H9 (cell line): Measurements from ENCODE around the gene RPLP2. TPM values are rescaled to one million over a fixed set of nuclear protein-coding genes. Genes with fewer than 3 reads are reported as not detected.

Source experiments
- DNase-seq: peaks from one replicate; pipeline ENCODE4 v3.0.0-alpha.2; 2017
- H2AFZ ChIP-seq: one replicate; pipeline ENCODE4 v1.6.1; 2013; ENCODE audit warnings: mild to moderate bottlenecking, low read length, control low read depth, moderate library complexity
- H2AK5ac ChIP-seq: 2 replicates; pipeline ENCODE4 v1.6.1; 2013; ENCODE audit warnings: low read length, control low read depth, mixed read lengths; ENCODE audit not compliant: insufficient read length
- H2BK120ac ChIP-seq: one replicate; pipeline ENCODE4 v1.6.1; 2013; ENCODE audit warnings: low read depth, mild to moderate bottlenecking, low read length, control low read depth, inconsistent platforms; ENCODE audit not compliant: poor library complexity, severe bottlenecking
- H2BK12ac ChIP-seq: 2 replicates; pipeline ENCODE4 v1.6.1; 2013; ENCODE audit warnings: low read length, control low read depth, mixed read lengths, low read depth; ENCODE audit not compliant: insufficient read length
- H2BK15ac ChIP-seq: 2 replicates; pipeline ENCODE4 v1.6.1; 2013; ENCODE audit warnings: low read depth, low read length, control low read depth
- H2BK20ac ChIP-seq: one replicate; pipeline ENCODE4 v1.6.1; 2013; ENCODE audit warnings: low read depth, mild to moderate bottlenecking, low read length, control low read depth, inconsistent platforms; ENCODE audit not compliant: poor library complexity, severe bottlenecking
- H2BK5ac ChIP-seq: 2 replicates; pipeline ENCODE4 v1.6.1; 2013; ENCODE audit warnings: low read length, control low read depth, mixed read lengths; ENCODE audit not compliant: insufficient read length
- H3K14ac ChIP-seq: 2 replicates; pipeline ENCODE4 v1.6.1; 2013; ENCODE audit warnings: low read length, control low read depth; ENCODE audit not compliant: insufficient read depth
- H3K18ac ChIP-seq: 2 replicates; pipeline ENCODE4 v1.6.1; 2013; ENCODE audit warnings: low read depth, mild to moderate bottlenecking, mixed read lengths, low read length, control low read depth; ENCODE audit not compliant: insufficient read length
- H3K23ac ChIP-seq: 2 replicates; pipeline ENCODE4 v1.6.1; 2013; ENCODE audit warnings: low read length, control low read depth, mixed read lengths, low read depth; ENCODE audit not compliant: insufficient read length
- H3K23me2 ChIP-seq: 2 replicates; pipeline ENCODE4 v1.6.1; 2013; ENCODE audit warnings: low read depth, mild to moderate bottlenecking, mixed read lengths, low read length, control low read depth; ENCODE audit not compliant: insufficient read length, poor library complexity, severe bottlenecking
- H3K27ac ChIP-seq: 2 replicates; pipeline ENCODE4 v1.5.1; 2013; ENCODE audit warnings: low read length, control low read depth, mixed read lengths, low read depth; ENCODE audit not compliant: insufficient read length
- H3K27me3 ChIP-seq: 2 replicates; pipeline ENCODE4 v1.6.1; 2013; ENCODE audit warnings: low read length, control low read depth, inconsistent platforms; ENCODE audit not compliant: insufficient read depth
- H3K4ac ChIP-seq: 2 replicates; pipeline ENCODE4 v1.6.1; 2013; ENCODE audit warnings: low read depth, mild to moderate bottlenecking, control low read depth, inconsistent platforms, low read length, moderate library complexity
- H3K4me1 ChIP-seq: 2 replicates; pipeline ENCODE4 v1.6.1; 2013; ENCODE audit warnings: low read length, control low read depth, inconsistent platforms; ENCODE audit not compliant: insufficient read depth
- H3K4me2 ChIP-seq: 2 replicates; pipeline ENCODE4 v1.6.1; 2013; ENCODE audit warnings: low read length, control low read depth, mixed read lengths; ENCODE audit not compliant: insufficient read length, insufficient read depth
- H3K56ac ChIP-seq: 2 replicates; pipeline ENCODE4 v1.6.1; 2013; ENCODE audit warnings: low read depth, mild to moderate bottlenecking, mixed read lengths, low read length, control low read depth; ENCODE audit not compliant: insufficient read length
- H3K79me1 ChIP-seq: 2 replicates; pipeline ENCODE4 v1.6.1; 2013; ENCODE audit warnings: low read depth, mild to moderate bottlenecking, moderate library complexity, low read length, control low read depth, inconsistent platforms; ENCODE audit not compliant: insufficient read depth, poor library complexity, severe bottlenecking
- H3K79me2 ChIP-seq: 2 replicates; pipeline ENCODE4 v1.6.1; 2013; ENCODE audit warnings: low read length, control low read depth, inconsistent platforms; ENCODE audit not compliant: insufficient read depth
- H3K9ac ChIP-seq: 2 replicates; pipeline ENCODE4 v1.6.1; 2013; ENCODE audit warnings: low read length, control low read depth, mixed read lengths; ENCODE audit not compliant: insufficient read length; ENCODE audit errors: extremely low read depth
- H3K9me3 ChIP-seq: one replicate; pipeline ENCODE4 v1.6.1; 2013; ENCODE audit warnings: low read depth, low read length, inconsistent platforms; ENCODE audit not compliant: control insufficient read depth
- H3T11ph ChIP-seq: one replicate; pipeline ENCODE4 v1.6.1; 2013; ENCODE audit warnings: mild to moderate bottlenecking, low read length, control low read depth, inconsistent platforms
- H4K20me1 ChIP-seq: one replicate; pipeline ENCODE4 v1.6.1; 2013; ENCODE audit not compliant: control insufficient read depth, insufficient read length, insufficient read depth
- H4K5ac ChIP-seq: 2 replicates; pipeline ENCODE4 v1.6.1; 2013; ENCODE audit warnings: low read depth, mild to moderate bottlenecking, mixed read lengths, low read length, control low read depth; ENCODE audit not compliant: insufficient read length
- H4K8ac ChIP-seq: replicated peaks from 2 replicates; pipeline ENCODE4 v1.6.1; 2013; ENCODE audit warnings: low read length, control low read depth, mixed read lengths, low read depth; ENCODE audit not compliant: insufficient read length
- H4K91ac ChIP-seq: 2 replicates; pipeline ENCODE4 v1.6.1; 2013; ENCODE audit warnings: low read depth, mild to moderate bottlenecking, moderate library complexity, mixed read lengths, low read length, control low read depth; ENCODE audit not compliant: insufficient read length
- H3K27ac Mint-ChIP-seq, 3 experiments: 2 replicates in 2 of 3; 3 replicates in 1 of 3; pipeline ENCODE4 v1.8.0; 2020 to 2021; ENCODE audit warnings: mixed read lengths in 3 of 3, mild to moderate bottlenecking in 1 of 3, moderate library complexity in 1 of 3
- H3K27me3 Mint-ChIP-seq: 2 replicates; pipeline ENCODE4 v1.8.0; 2021; ENCODE audit warnings: low read depth, mild to moderate bottlenecking, moderate library complexity, mixed read lengths
- H3K36me3 Mint-ChIP-seq, 3 experiments: 2 replicates in 2 of 3; 3 replicates in 1 of 3; pipeline ENCODE4 v1.8.0; 2020 to 2021; ENCODE audit warnings: low read depth in 3 of 3, mixed read lengths in 3 of 3; ENCODE audit not compliant: insufficient read depth in 1 of 3
- H3K4me1 Mint-ChIP-seq, 2 experiments: 2 replicates each; pipeline ENCODE4 v1.8.0; 2020; ENCODE audit warnings: mixed read lengths in 2 of 2
- H3K4me3 Mint-ChIP-seq, 2 experiments: 2 replicates in 1 of 2; 3 replicates in 1 of 2; pipeline ENCODE4 v1.8.0; 2020 to 2021; ENCODE audit warnings: mild to moderate bottlenecking in 2 of 2, mixed read lengths in 2 of 2, moderate library complexity in 1 of 2
- H3K9me3 Mint-ChIP-seq, 2 experiments: 2 replicates in 1 of 2; 3 replicates in 1 of 2; pipeline ENCODE4 v1.8.0; 2020; ENCODE audit warnings: mild to moderate bottlenecking in 2 of 2, mixed read lengths in 2 of 2, moderate library complexity in 1 of 2
- WGBS: extraction: QIAGEN DNeasy Blood & Tissue Kit; methylation state at CpG from one replicate; pipeline ENCODE4 v1.1.7; 2013; ENCODE audit warnings: missing lambda C conversion rate, low lambda C conversion rate, mixed read lengths; ENCODE audit not compliant: insufficient read length; ENCODE audit errors: extremely low coverage; 5-methylcytosine and 5-hydroxymethylcytosine counted together
- total RNA-seq: library from RNA; stranded (reverse); gene quantifications from 2 replicates; pipeline ENCODE4 v1.2.1, GENCODE V29; 2021
- TF ChIP-seq, protein P1 (sequence below): fragments of 200-600 bp; sonication (generic); conservative IDR thresholded peaks from 3 replicates; pipeline ENCODE4 v1.8.0; 2021; ENCODE audit warnings: antibody characterized with exemption, mild to moderate bottlenecking

The RPLP2 gene
- total RNA-seq, 1 experiment from 2014 or later = 2,138 TPM

DNA sequence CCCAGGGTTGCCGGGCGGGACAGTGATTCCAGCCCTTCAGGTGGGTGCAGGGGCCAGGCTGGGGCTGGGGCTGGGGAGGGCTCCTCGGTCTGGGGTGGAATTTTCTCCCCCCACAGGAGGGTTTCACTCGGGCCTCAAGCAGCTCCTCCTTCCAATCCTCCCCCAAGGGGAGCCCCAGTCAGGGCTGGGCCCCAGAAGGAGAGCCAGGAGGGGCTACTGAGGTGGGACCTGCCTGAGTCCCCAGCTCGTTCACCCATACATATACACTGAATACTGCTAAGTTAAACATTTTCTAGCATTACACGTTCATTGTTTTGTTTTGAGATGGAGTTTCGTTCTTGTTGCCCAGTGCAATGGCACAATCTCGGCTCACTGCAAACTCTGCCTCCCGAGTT lies 16.5 kb downstream of the RPLP2 start:
- peaks cover 0 to 26% (median 13%) of the 10 kb centered on the region in 3 experiments for H3K36me3 Mint-ChIP-seq
- no peak overlapping the region for H2AK5ac ChIP-seq
- TF ChIP-seq, protein P1, sequence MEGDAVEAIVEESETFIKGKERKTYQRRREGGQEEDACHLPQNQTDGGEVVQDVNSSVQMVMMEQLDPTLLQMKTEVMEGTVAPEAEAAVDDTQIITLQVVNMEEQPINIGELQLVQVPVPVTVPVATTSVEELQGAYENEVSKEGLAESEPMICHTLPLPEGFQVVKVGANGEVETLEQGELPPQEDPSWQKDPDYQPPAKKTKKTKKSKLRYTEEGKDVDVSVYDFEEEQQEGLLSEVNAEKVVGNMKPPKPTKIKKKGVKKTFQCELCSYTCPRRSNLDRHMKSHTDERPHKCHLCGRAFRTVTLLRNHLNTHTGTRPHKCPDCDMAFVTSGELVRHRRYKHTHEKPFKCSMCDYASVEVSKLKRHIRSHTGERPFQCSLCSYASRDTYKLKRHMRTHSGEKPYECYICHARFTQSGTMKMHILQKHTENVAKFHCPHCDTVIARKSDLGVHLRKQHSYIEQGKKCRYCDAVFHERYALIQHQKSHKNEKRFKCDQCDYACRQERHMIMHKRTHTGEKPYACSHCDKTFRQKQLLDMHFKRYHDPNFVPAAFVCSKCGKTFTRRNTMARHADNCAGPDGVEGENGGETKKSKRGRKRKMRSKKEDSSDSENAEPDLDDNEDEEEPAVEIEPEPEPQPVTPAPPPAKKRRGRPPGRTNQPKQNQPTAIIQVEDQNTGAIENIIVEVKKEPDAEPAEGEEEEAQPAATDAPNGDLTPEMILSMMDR = no peak
- no peak overlapping the region for H4K5ac ChIP-seq
- H2AFZ ChIP-seq = no peak overlapping the region
- no peak overlapping the region for H2BK5ac ChIP-seq
- peaks cover 23 to 31% of the 10 kb centered on the region in 2 experiments for H3K4me1 Mint-ChIP-seq
- H3K18ac ChIP-seq = no peak overlapping the region
- H4K91ac ChIP-seq = no peak overlapping the region
- H3K4me1 ChIP-seq = no peaks in the 10 kb centered on the region; the same call in 1 of the 2 replicates
- no peak overlapping the region for H2BK20ac ChIP-seq
- no peak overlapping the region for H2BK120ac ChIP-seq
- H2BK12ac ChIP-seq = no peak overlapping the region
- H3K4me2 ChIP-seq = no peak overlapping the region
- no peaks in the 10 kb centered on the region for H3K79me1 ChIP-seq
- H3K27ac Mint-ChIP-seq = no peak overlapping the region
- no peaks in the 10 kb centered on the region for H3K79me2 ChIP-seq
- no peak overlapping the region for H4K8ac ChIP-seq
- peaks cover 24% of the 10 kb centered on the region for H3K27me3 Mint-ChIP-seq
- H2BK15ac ChIP-seq = no peak overlapping the region
- no peaks in the 10 kb centered on the region for H4K20me1 ChIP-seq
- H3K4ac ChIP-seq = no peak overlapping the region
- no peak overlapping the region for H3K9ac ChIP-seq
- H3K4me3 Mint-ChIP-seq = peak overlapping the region; percentile 59 to 78
- no peaks in the 10 kb centered on the region; a peak in 1 of 5 replicates for H3K9me3 Mint-ChIP-seq
- H3K27me3 ChIP-seq = peaks cover 5% of the 10 kb centered on the region; the same call in 1 of the 2 replicates
- H3K9me3 ChIP-seq = no peaks in the 10 kb centered on the region
- no peak overlapping the region for H3K56ac ChIP-seq
- no peak overlapping the region for H3K27ac ChIP-seq
- H3K23ac ChIP-seq = no peak overlapping the region
- no peak overlapping the region for H3T11ph ChIP-seq
- H3K23me2 ChIP-seq = peaks cover 24% of the 10 kb centered on the region
- no peak overlapping the region for H3K14ac ChIP-seq
- DNase-seq = no peak
- WGBS = no CpG with 5 or more reads among the region's 9 CpGs
